PC-9 (cell line): ENCODE data around the gene GALC. TPM values are rescaled to one million over a fixed set of nuclear protein-coding genes. Genes with fewer than 3 reads are reported as not detected.

Source experiments
- BruUV-seq: library from RNA; stranded (reverse); fragments of 400-500 nt; replicated peaks from 2 replicates; lab custom pipeline; 2021; lab: Mats Ljungman, UMichigan
- CTCF ChIA-PET: fragments of 300-600 bp; sonication (Branson Sonifier 250); formaldehyde crosslinking; loops from one replicate; lab custom pipeline; 2022; ENCODE audit warnings: antibody characterized with exemption; lab: Charles Lee
- POLR2A ChIA-PET: fragments of 300-600 bp; sonication (Branson Sonifier 250); formaldehyde crosslinking; loops from one replicate; lab custom pipeline; 2022; ENCODE audit warnings: antibody characterized with exemption; ENCODE audit not compliant: unreplicated experiment; lab: Charles Lee
- DNase-seq, 2 experiments: peaks; one replicate each; pipeline versions ENCODE4 v3.0.0 to v3.0.0-alpha.2; 2015 to 2022; ENCODE audit warnings: mixed read lengths in 1 of 2
- H2AFZ ChIP-seq: fragments of 200-600 bp; sonication (generic); 2 replicates; pipeline ENCODE4 v1.8.1; 2017; ENCODE audit warnings: antibody characterized with exemption
- H3F3A ChIP-seq: fragments of 200-600 bp; sonication (generic); 2 replicates; pipeline ENCODE4 v1.8.1; 2017; ENCODE audit warnings: antibody characterized with exemption, mild to moderate bottlenecking, low read depth; ENCODE audit not compliant: insufficient read depth
- H3K27ac ChIP-seq: fragments of 200-600 bp; sonication (generic); 2 replicates; pipeline ENCODE4 v1.6.1; 2016; ENCODE audit warnings: mixed run types
- H3K27me3 ChIP-seq: fragments of 200-600 bp; sonication (generic); 2 replicates; pipeline ENCODE4 v1.6.1; 2016; ENCODE audit warnings: low read depth, mixed run types; ENCODE audit not compliant: insufficient read depth
- H3K36me3 ChIP-seq: fragments of 200-600 bp; sonication (generic); 2 replicates; pipeline ENCODE4 v1.6.1; 2016; ENCODE audit warnings: low read depth, mixed run types
- H3K4me1 ChIP-seq: fragments of 200-600 bp; sonication (generic); replicated peaks from 2 replicates; pipeline ENCODE4 v1.6.1; 2016; ENCODE audit warnings: mixed run types; ENCODE audit not compliant: insufficient read depth
- H3K4me2 ChIP-seq: fragments of 200-600 bp; sonication (generic); 2 replicates; pipeline ENCODE4 v1.6.1; 2017; ENCODE audit warnings: mixed run types
- H3K4me3 ChIP-seq: fragments of 200-600 bp; sonication (generic); 2 replicates; pipeline ENCODE4 v1.6.1; 2016; ENCODE audit warnings: mixed run types
- H3K79me2 ChIP-seq: fragments of 200-600 bp; sonication (generic); 2 replicates; pipeline ENCODE4 v1.6.1; 2017; ENCODE audit warnings: low read depth, mixed run types
- H3K9me2 ChIP-seq: fragments of 200-600 bp; sonication (generic); 2 replicates; pipeline ENCODE4 v1.8.1; 2017; ENCODE audit warnings: mild to moderate bottlenecking; ENCODE audit not compliant: insufficient read depth
- H3K9me3 ChIP-seq: fragments of 200-600 bp; sonication (generic); 2 replicates; pipeline ENCODE4 v1.8.1; 2016; ENCODE audit warnings: low read depth; ENCODE audit not compliant: insufficient read depth
- H4K20me1 ChIP-seq: fragments of 200-600 bp; sonication (generic); 2 replicates; pipeline ENCODE4 v1.8.1; 2017; ENCODE audit not compliant: insufficient read depth
- CTCF ChIP-seq: fragments of 200-600 bp; sonication (generic); conservative IDR thresholded peaks from 2 replicates; pipeline ENCODE4 v1.6.1; 2017; ENCODE audit warnings: mixed run types, antibody characterized with exemption, mild to moderate bottlenecking, moderate library complexity
- EZH2 ChIP-seq: fragments of 200-600 bp; sonication (generic); IDR thresholded peaks from 2 replicates; pipeline ENCODE4 v1.8.0; 2017; ENCODE audit warnings: antibody characterized with exemption, low read depth
- intact Hi-C: fragments of 100-400 bp; cut with micrococcal nuclease; formaldehyde crosslinking; loops from one replicate; pipeline ENCODE4 v1.10.0; 2022; ENCODE audit not compliant: unreplicated experiment
- total RNA-seq: library from RNA; stranded (reverse); gene quantifications from 2 replicates; pipeline ENCODE4 v1.2.3, GENCODE V29; 2021

The GALC gene
- total RNA-seq, 1 experiment from 2014 or later: 2.0 TPM

DNA sequence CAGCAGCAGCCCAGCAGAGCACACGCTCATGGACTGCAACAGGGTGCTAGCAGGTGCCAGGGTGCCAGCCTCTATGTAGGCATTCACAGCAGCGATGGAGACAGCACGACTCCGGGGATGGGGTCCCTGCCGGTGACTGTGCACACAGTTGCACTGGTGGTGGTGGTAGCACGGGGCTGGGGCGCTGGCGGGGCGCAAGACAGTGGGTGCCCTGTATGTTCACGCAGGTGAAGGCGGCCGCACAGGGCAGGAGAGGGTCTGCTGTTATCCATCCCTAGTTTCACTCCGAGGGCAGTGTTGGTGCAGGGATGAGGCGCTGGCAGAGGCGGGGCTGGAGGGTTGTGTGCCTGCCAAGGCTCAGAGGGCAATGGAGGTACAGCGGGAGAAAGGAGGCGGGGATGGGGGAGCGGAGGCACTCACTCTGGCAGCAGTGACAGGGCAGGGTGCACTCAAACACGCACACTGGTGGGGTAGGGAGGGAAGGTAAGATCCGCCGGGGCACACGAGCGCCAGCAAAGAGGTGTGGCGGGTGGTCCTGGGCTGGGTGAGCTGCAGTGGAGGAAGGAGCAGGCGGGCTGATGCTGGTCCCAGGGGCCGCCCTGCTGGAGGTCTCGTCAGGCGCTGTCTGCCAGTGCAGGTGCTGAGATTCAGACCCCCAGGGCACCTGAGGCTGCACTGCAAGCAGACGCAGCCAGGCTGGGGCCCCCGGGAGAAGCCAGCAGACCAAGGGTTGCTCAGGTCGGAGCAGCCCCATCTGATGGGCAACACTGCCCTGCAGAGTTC is 76.7 kb downstream of the GALC start:
- no TSS peak for BruUV-seq
- ChIA-PET CTCF (no interaction called here), POLR2A (no interaction called here)
- H3K4me2 ChIP-seq: no peak overlapping the region
- no peak for TF ChIP-seq EZH2
- TF ChIP-seq CTCF: no peak
- H3K9me2 ChIP-seq: no peaks in the 10 kb centered on the region
- no peak overlapping the region for H2AFZ ChIP-seq
- no peaks in the 10 kb centered on the region for H3K27me3 ChIP-seq
- intact Hi-C loops: no loop called here
- no peaks in the 10 kb centered on the region for H3K4me1 ChIP-seq
- H3K4me3 ChIP-seq: no peak overlapping the region
- no peaks in the 10 kb centered on the region for H3F3A ChIP-seq
- no peak overlapping the region for H3K27ac ChIP-seq
- no peaks in the 10 kb centered on the region for H4K20me1 ChIP-seq
- no peaks in the 10 kb centered on the region for H3K36me3 ChIP-seq
- H3K79me2 ChIP-seq: no peaks in the 10 kb centered on the region
- no peak for DNase-seq
- no peaks in the 10 kb centered on the region for H3K9me3 ChIP-seq

DNA sequence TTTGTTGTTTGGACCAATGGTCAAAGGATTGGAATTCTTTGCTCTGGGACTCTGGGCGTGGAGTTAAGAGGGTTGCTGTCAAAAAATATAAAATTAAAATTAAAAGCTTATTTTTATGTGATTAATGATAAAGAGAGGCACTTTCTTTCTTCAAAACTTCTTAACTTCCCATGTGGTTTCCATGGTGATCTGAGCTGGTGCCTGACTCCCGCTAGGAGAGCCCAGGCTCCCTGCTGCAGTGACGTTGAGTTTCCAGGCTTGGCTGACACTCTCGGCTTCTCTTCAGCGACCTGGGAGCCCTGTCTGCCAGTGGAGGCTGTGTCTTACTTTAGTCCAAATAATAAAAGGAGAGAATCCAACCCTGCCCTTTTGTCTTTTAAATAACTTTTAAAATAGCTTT is 84.4 kb downstream of the GALC start:
- intact Hi-C loops: no loop called here
- ChIA-PET CTCF (no interaction called here), POLR2A (no interaction called here)
- no TSS peak for BruUV-seq
- H2AFZ ChIP-seq: no peak overlapping the region
- H3K4me2 ChIP-seq: no peak overlapping the region
- H3K4me3 ChIP-seq: no peak overlapping the region
- DNase-seq: no peak
- no peaks in the 10 kb centered on the region for H3F3A ChIP-seq
- H3K9me3 ChIP-seq: no peaks in the 10 kb centered on the region
- no peaks in the 10 kb centered on the region for H4K20me1 ChIP-seq
- H3K9me2 ChIP-seq: no peaks in the 10 kb centered on the region
- H3K27ac ChIP-seq: no peak overlapping the region
- H3K79me2 ChIP-seq: no peaks in the 10 kb centered on the region
- TF ChIP-seq CTCF (no peak), EZH2 (no peak)
- no peaks in the 10 kb centered on the region for H3K4me1 ChIP-seq
- no peaks in the 10 kb centered on the region for H3K27me3 ChIP-seq
- no peaks in the 10 kb centered on the region for H3K36me3 ChIP-seq

DNA sequence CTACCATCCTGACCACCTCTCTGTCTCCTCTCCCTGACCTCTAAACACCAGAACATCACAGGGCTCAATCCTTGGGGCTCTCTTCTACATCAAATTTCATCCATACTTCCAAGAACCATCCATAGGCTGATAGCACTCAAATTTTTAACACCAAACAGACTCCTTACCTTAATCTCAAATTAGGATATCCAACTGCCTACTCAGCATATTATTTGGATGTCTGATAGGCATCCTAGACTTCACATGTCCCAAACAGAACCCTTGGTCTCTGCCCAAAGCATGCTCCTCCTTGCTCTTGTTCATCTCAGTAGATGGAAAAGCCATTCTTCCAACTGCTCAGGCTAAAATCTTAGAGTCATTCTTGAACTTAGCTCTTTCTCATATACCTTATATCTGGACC is 91.3 kb downstream of the GALC start:
- H2AFZ ChIP-seq: no peak overlapping the region
- intact Hi-C loops: no loop called here
- no peaks in the 10 kb centered on the region for H3K36me3 ChIP-seq
- H3K9me3 ChIP-seq: no peaks in the 10 kb centered on the region
- H3K9me2 ChIP-seq: no peaks in the 10 kb centered on the region
- no peaks in the 10 kb centered on the region for H3K27me3 ChIP-seq
- no peak for TF ChIP-seq CTCF
- no peak for TF ChIP-seq EZH2
- no peak for DNase-seq
- no peaks in the 10 kb centered on the region for H3K79me2 ChIP-seq
- CTCF ChIA-PET: no interaction called here
- H3F3A ChIP-seq: no peaks in the 10 kb centered on the region
- no peaks in the 10 kb centered on the region for H4K20me1 ChIP-seq
- H3K4me3 ChIP-seq: no peak overlapping the region
- H3K4me1 ChIP-seq: no peaks in the 10 kb centered on the region
- BruUV-seq: no TSS peak
- H3K4me2 ChIP-seq: no peak overlapping the region
- no peak overlapping the region for H3K27ac ChIP-seq
- POLR2A ChIA-PET: no interaction called here
